SK-N-MC (cell line): Measurements from ENCODE around the gene CNNM1.

Source experiments
- DNase-seq: peaks from one replicate; pipeline ENCODE4 v3.0.0-alpha.2; 2011; ENCODE audit warnings: low read depth, low spot score
- H3K27ac ChIP-seq: fragments of 200-600 bp; sonication (generic); 2 replicates; pipeline ENCODE4 v1.5.1; 2016; ENCODE audit warnings: mixed run types
- H3K36me3 ChIP-seq: fragments of 200-600 bp; sonication (generic); 2 replicates; pipeline ENCODE4 v1.6.1; 2017; ENCODE audit warnings: antibody characterized with exemption, low read length, mixed read lengths; ENCODE audit not compliant: insufficient read depth
- H3K4me3 ChIP-seq: fragments of 200-600 bp; sonication (generic); 2 replicates; pipeline ENCODE4 v1.5.1; 2016
- H3K9ac ChIP-seq: fragments of 200-600 bp; sonication (generic); 2 replicates; pipeline ENCODE4 v1.8.0; 2017; ENCODE audit warnings: mixed run types, mixed read lengths; ENCODE audit not compliant: insufficient read length
- H3K9me3 ChIP-seq: fragments of 200-600 bp; sonication (generic); 2 replicates; pipeline ENCODE4 v1.6.1; 2017; ENCODE audit warnings: low read depth, mild to moderate bottlenecking, antibody characterized with exemption, low read length, moderate library complexity, mixed read lengths
- EZH2 ChIP-seq: fragments of 200-600 bp; sonication (generic); IDR thresholded peaks from one replicate; pipeline ENCODE4 v1.6.1; 2017; ENCODE audit warnings: antibody characterized with exemption
- FOXP2 ChIP-seq: optimal IDR thresholded peaks from 2 replicates; pipeline ENCODE3; 2011; ENCODE audit warnings: mild to moderate bottlenecking, moderate library complexity; ENCODE audit not compliant: insufficient read depth; ENCODE audit errors: extremely low read length, control extremely low read depth
- POLR2AphosphoS5 ChIP-seq: IDR thresholded peaks from 2 replicates; pipeline ENCODE4 v1.6.1; 2012; ENCODE audit warnings: mild to moderate bottlenecking, low read depth, low read length, borderline replicate concordance

The CNNM1 gene

DNA sequence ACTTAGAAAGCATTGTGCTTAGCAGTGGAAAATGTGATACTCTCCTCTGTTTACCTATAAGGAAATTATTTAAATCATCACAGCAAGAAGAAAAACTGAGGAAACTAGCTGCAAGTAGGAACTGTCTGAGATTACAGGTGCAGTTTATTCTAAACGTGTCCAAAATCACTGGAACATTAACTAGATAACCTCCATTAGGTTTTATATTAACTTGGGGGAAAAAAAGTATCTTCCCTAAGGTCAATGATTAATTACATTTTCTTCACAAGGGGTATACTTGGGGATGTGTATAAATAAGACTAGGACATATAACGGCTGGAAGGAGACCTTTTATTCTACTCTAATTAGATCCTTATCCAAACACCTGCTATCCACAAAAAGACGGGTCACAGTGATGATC lies 97.5 kb downstream of the CNNM1 start:
- Histone ChIP-seq H3K36me3 (no peaks in the 10 kb centered on the region; the same call in 1 of the 2 replicates), H3K9me3 (no peaks in the 10 kb centered on the region), H3K4me3 (no peak overlapping the region), H3K27ac (no peak overlapping the region), H3K9ac (no peak overlapping the region)
- TF ChIP-seq FOXP2 = no peak
- no peak for TF ChIP-seq EZH2
- no peak for DNase-seq

DNA sequence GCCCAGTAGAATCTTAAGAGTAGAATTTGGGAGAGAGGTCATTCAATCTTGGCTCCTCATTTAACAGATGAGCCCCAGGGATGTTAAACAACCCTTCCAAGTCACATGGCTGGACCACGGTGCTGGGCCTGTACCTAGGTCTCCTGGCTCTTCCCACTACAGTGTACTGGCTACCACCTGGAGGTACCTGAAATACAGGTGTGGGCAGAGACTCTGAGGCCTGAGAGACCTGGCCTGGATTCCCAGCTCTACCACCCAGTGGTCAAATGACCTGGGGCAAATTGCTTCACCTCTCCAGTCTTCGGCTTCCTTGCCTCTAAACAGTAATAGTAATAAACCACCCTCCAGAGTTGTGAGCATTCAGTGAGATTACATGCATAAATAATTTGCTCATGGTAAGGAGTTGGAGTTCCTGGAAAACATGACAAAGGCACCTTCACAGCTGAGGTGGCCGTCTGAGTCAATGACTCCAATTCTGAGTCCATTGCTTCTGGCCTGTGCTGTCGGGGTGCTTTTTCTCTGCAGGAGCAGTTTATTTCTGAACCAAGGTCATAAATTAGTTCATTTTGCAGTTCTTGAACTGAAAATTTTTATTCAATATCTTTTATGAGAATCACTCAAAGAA lies 98.5 kb downstream of the CNNM1 start:
- no peak overlapping the region for H3K27ac ChIP-seq
- no peak overlapping the region for H3K4me3 ChIP-seq
- H3K36me3 ChIP-seq = no peaks in the 10 kb centered on the region; the same call in 1 of the 2 replicates
- no peaks in the 10 kb centered on the region for H3K9me3 ChIP-seq
- no peak for DNase-seq
- TF ChIP-seq FOXP2 = no peak
- no peak for TF ChIP-seq EZH2
- TF ChIP-seq POLR2AphosphoS5 = no peak
- H3K9ac ChIP-seq = no peak overlapping the region

DNA sequence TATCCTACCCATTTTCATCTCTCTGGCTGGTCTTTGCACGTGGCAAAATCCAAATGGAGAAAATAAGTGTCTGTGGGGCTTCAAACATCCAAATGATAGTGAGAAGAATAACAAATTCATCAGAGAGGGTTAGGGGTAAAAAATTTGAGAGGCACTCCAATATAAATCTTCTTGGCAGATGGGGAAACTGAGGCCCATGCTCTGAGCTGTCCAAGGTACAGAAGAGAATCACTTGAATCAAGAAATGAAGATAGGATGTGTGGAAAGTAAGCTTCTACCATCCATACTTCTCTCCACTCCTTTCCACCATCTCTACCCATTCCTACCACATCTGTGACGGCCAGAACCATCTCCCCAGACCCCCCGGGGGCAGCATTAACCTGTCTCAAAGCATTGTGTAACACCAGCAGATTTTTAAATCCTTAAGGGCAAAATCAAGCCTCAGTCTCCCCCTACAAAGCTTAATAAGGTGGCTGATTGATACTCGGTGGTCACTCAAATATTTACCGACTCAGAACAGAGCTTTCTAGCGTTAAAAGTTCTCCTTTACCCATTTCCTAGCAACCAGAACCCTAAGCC lies 100.5 kb downstream of the CNNM1 start:
- TF ChIP-seq EZH2 = no peak
- TF ChIP-seq FOXP2 = no peak
- TF ChIP-seq POLR2AphosphoS5 = no peak
- Histone ChIP-seq H3K4me3 (peak overlapping the region; percentile 87), H3K9me3 (no peaks in the 10 kb centered on the region), H3K36me3 (no peaks in the 10 kb centered on the region; the same call in 1 of the 2 replicates), H3K9ac (peak overlapping the region; percentile 90), H3K27ac (no peak overlapping the region; the same call in 1 of the 2 replicates)
- DNase-seq = no peak

DNA sequence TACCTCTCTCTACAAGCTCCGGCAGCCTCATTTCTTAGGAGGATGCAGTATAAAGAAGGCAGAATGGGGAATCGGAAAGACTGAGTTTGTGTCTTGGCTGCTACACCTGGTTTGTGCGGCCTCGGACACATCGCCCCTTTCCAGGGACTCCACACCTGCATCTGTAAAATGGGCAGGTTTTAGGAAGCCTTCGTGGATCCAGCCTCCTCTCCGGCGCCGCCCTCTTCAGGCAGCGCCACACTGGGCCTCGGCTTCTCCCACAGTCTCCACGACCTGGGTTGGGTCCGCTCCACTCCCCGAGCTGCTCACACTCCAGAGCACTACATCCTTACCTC lies 100.9 kb downstream of the CNNM1 start:
- Histone ChIP-seq H3K9ac (peak overlapping the region; percentile 90), H3K27ac (peak overlapping the region; percentile 76; the same call in 1 of the 2 replicates), H3K4me3 (peak overlapping the region; percentile 87), H3K9me3 (no peaks in the 10 kb centered on the region), H3K36me3 (no peaks in the 10 kb centered on the region; the same call in 1 of the 2 replicates)
- DNase-seq = no peak
- TF ChIP-seq POLR2AphosphoS5 (no peak), EZH2 (no peak), FOXP2 (no peak)

DNA sequence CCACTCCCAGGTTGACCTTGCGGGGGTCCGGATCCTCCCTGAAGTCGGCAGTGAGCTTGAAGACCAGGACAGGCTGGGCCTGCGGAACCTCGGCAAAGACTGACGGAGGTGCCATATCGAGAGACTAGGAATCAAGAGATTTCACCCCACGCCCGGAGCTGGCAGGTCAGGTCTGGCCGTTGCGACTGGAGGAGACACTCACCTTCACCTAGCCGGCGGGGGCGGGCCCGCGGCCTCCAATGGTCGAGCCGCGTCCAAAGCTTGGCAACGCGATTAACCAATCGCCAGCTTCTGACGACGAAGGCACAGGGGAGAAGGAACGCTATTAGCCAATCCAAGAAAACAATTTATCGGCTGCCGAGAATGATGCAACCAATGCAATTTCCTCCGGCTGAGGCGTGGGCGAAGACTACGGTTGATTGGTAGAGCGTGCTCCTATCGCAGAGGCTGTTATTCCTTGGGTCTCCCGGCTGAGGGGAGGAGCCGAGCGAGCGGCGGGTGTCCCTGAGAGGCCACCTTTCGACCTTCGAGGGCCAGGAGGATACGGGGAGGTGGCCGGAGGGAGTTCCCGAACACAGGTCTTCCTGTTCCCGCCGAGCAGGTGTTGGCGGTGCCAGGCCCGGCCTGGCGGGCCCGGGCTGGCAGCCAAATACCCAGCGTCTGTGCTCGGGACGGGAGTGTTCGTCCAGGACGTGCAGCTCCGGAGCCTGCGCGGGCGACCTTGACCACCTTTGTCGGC lies 101.5 kb downstream of the CNNM1 start, which contains the start of gene GOT1:
GOT1 (minus strand) TSS at position 174 of the 739 bp plus-strand sequence; CDS start at position 115, 59 bp downstream.
- Histone ChIP-seq H3K9me3 (no peaks in the 10 kb centered on the region), H3K36me3 (no peaks in the 10 kb centered on the region; the same call in 1 of the 2 replicates), H3K9ac (peak within 1 kb of the TSS; percentile 90), H3K4me3 (peak within 1 kb of the TSS; percentile 87), H3K27ac (peak within 1 kb of the TSS; percentile 76; the same call in 1 of the 2 replicates)
- peak; percentile 80 for DNase-seq
- TF ChIP-seq EZH2 (no peak), FOXP2 (no peak), POLR2AphosphoS5 (peak; percentile 76)

DNA sequence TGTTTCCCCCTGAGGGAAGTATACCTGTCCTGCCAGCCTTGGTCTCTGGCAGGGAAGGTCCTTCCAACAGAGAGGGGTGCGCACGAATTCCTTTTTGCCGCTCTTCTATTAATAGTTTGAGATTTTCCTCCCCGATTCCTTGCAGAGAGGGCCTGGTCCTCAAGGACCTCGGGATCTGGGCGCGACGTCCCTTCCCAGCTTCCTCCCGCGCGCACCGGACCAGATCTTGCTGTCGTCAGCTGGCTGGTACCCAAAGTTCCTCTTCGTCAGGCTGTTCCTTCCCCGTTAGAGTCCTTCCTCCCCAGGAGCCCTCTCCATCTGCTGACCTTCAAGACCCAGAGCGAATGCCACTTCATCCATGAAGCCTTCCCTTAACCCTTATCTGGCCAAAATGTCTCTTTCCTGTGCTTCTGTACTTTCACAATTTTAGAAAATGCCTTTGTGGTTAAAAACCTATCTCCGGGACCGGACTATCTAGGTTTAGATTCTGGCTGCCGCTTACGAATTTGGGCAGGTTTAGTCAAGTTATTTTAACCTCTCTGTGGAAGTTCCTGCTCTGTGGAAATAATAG lies 102.1 kb downstream of the CNNM1 start:
- H3K27ac ChIP-seq = 0 out of 2 replicates have a peak overlapping the region, but pooled peaks have one; percentile 6
- no peaks in the 10 kb centered on the region for H3K36me3 ChIP-seq
- H3K9ac ChIP-seq = peak overlapping the region; percentile 85
- DNase-seq = no peak
- no peaks in the 10 kb centered on the region for H3K9me3 ChIP-seq
- TF ChIP-seq EZH2 (no peak), POLR2AphosphoS5 (no peak), FOXP2 (no peak)
- H3K4me3 ChIP-seq = peak overlapping the region; percentile 87

DNA sequence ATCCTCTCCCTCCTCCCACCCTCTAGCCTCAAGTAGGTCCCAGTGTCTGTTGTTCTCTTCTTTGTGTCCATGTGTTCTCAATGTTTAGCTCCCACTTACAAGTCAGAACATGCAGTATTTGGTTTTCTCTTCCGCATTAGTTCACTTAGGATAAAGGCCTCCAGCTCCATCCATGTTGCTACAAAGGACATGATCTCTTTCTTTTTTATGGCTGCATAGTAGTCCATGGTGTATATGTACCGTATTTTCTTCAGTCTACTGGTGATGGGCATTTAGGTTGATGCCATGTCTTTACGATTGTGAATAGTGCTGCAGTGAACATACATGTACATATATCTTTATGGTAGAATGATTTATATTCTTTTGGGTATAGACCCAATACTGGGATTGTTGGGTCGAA lies 102.9 kb downstream of the CNNM1 start:
- H3K9ac ChIP-seq = no peak overlapping the region
- DNase-seq = no peak
- no peaks in the 10 kb centered on the region for H3K36me3 ChIP-seq
- no peak overlapping the region for H3K27ac ChIP-seq
- H3K4me3 ChIP-seq = peak overlapping the region; percentile 87; the same call in 1 of the 2 replicates
- H3K9me3 ChIP-seq = no peaks in the 10 kb centered on the region
- no peak for TF ChIP-seq POLR2AphosphoS5
- TF ChIP-seq EZH2 = no peak
- no peak for TF ChIP-seq FOXP2

DNA sequence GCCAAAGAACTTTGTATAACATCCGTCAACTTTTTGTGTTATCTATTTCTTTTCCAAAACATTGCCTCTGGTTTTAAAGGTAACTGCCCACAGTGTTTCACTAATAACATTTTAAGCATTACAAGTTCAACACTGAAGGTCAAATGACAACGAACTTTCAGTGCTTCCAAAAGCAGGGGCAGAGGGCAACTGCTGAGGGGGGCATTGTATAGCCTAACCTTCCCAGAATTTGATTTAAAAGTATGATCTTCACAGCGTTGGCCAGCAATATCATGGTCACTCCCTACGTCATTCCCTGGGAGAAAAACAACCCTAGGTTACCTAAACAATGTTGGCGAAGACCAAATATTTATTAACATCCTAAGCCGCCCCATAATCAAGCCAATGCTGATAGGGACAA lies 103.7 kb downstream of the CNNM1 start:
- TF ChIP-seq EZH2 = no peak
- TF ChIP-seq POLR2AphosphoS5 = no peak
- TF ChIP-seq FOXP2 = no peak
- Histone ChIP-seq H3K27ac (no peak overlapping the region), H3K9ac (no peak overlapping the region), H3K9me3 (no peaks in the 10 kb centered on the region), H3K36me3 (no peaks in the 10 kb centered on the region), H3K4me3 (no peak overlapping the region)
- DNase-seq = no peak
